Stromal cell of bone marrow (primary cell): ENCODE results near the gene NBEA.

Experiments
- DNase-seq: peaks from one replicate; pipeline ENCODE4 v3.0.0-alpha.2; 2012; ENCODE audit warnings: low read depth

NBEA gene

GRCh38 chr13:35514061-35514477, 572.0 kb downstream of the NBEA start:
- DNase-seq = no peak

GRCh38 chr13:35514801-35515502, 572.9 kb downstream of the NBEA start:
- DNase-seq = no peak

DNA sequence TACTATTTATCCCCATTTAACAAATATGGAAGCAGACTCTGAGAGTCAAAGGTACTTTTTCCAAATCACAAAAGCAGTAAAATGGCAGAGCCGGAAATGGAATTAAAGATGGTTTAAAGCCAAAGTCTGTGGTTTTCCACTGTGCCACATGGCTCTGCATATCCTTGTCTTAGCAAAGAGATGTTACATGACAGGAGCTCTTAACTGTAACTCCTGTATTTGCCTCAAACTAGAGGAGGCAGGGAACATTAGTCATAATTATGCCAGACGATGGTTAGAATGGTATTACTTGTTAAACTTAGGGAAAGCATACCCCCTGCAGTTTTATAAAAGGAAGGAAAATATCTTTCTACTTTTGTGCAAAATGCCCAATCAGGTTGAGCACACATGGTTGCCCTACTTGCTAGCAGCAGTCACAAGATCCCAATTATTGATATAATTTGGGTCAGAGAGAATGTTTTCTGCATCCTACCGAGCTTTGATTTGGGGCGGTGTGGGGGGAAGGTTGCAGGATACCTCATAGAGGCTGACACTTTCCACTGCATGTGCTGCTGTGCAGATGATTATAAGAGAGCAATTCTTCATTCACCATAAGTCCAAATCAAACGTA, 576.4 kb downstream of the NBEA start:
- no peak for DNase-seq

GRCh38 chr13:35524171-35524570, 582.1 kb downstream of the NBEA start:
- no peak for DNase-seq

DNA sequence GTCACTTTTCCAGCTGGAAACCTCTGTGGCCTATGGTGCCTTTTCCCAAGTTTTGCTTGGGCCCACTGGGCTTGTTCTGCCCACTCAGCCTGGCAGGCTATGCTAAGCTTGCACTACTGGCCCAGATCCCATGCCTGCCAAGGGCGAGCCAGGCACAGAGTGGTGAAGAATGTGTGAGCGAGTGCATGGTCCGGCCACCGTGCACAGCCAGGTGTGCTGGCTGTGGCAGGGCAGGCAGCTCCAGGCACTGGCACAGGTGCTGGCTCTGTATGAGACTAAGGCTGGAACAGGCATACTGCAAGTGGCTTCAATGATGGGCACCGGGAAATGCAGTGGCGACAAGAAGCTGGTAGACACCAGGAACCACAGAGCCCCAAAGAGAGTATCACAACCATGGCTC, 584.5 kb downstream of the NBEA start:
- DNase-seq = no peak

DNA sequence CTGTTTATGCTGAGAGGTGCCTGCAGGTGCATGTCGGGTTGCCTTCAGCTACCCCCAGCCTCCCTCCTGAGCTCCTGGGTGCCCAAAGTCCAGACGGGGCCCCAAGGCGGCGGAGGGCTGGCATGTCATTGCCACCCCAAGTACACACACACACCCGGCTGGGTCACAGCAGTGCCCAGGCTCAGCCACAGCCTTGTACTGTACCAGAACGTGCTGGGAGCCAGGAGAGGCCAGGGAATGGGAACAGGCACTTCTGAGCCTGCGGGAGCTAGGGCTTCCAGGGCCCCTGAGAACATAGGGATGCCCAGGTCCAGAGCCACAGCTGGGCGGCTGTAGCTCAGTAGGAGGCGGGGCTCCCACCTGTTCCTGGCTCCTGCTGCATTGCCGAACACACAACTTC, 585.4 kb downstream of the NBEA start:
- no peak for DNase-seq

DNA sequence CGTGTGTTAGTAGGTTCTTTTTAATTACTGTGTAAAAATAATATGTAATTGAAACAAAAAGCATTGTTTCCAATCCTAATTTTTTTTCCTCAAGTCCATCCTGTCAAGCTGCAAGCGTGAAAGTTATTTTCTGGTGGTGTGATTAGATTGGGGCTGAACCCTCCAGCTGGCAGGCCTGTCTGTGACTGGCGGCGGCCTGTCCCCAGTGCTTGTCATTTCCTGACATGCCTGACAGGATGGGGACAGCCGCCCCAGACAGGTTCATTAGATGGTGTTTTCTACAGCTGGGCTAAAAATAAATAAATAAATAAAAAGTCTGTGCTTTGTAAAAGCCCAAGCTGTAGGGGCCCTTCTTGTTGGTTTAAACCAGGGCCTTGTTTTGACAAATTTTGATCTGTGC, 588.1 kb downstream of the NBEA start:
- DNase-seq = no peak

DNA sequence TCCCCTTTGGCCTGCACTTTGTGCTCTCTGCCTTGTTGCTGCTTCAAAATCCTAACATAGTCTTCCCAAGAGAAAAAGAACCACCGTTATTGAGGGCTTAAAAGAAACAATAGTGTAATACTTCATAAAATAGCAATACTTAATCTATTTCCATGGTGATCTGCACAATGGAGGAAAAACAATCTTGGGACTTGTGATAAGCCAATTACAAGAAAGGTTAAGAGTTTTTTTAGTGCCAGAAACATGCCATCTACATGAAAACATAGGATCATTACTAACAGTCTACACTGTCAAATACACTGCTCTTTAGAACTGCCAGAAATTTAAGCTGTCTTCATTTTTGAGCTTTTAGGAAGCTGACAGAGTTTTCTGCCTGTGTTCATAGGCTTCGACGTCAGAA, 588.5 kb downstream of the NBEA start:
- no peak for DNase-seq

- DNase-seq = no peak
Observed at GRCh38 chr13:35531526-35531925, 589.5 kb downstream of the NBEA start.

DNA sequence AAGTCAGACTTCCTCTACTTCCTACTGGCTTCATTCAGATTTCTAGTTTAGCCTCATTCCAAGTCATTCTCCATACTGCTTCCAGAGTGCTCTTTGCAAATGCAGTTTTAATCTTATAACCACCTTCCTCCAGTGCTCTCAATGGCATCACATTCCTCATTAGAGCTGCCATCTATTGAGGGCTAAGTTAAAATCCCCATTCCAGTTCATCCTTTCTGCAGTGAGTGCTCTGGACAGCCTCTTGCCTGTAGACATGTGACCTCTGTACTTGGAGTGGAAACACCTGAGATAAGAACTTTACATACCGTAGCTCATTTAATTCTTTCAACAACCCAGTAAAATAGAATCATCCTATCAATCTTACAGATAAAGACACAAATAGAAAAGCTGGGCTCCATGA, 592.3 kb downstream of the NBEA start:
- DNase-seq = no peak

GRCh38 chr13:35548790-35549189, 606.7 kb downstream of the NBEA start:
- DNase-seq = no peak

- peak; percentile 41 for DNase-seq
Observed at GRCh38 chr13:35549481-35549880, 607.4 kb downstream of the NBEA start.

DNA sequence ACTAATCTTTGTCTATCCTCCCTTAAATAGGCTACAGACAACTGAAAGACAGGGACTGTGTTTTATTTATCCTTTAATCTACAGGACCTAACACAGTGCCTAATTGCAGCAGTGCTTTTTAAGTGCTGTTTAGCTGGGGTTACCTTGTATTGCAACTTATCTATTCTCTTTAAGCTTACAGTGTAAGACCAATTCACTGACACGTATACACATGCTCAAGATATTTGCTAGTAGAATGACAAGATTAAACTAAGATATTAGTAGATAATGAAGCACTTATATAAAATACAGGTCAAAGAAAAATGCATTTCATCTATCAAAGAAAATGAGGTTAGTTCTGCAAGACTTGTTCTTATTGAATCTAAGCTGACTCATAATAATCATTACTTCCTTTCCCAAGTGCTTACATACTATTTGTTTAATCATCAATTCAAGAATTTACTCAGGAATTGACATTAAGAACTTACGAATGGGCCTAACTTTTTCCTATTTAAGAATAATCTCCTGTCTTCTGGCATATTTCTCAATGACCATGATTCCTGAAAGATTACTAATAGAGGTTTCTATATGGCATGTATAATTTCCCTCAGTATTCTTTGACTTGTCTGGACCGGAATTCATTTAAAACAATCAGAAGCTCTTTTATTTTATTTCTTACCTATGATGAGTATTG, 610.2 kb downstream of the NBEA start:
- DNase-seq = no peak

GRCh38 chr13:35554972-35555623, 613.0 kb downstream of the NBEA start:
- no peak for DNase-seq

DNA sequence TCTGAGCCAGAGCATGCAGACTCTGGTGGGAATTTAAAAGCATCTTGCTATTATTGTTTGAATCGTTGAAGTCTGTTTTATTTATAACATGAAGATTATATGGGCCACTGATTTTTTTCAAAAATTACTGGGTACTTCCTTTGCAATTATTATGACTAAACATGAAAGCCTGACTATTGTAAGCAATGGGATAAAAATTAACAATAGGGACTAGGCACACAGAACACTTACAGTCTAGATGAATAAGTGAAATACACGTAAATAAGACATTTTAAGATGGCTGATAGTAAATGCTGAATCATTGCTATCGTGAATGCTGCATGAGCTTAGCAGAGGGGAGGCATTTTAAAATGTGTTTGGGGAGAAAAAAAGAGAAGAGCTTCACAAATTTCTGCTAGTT, 615.4 kb downstream of the NBEA start:
- DNase-seq = no peak

DNA sequence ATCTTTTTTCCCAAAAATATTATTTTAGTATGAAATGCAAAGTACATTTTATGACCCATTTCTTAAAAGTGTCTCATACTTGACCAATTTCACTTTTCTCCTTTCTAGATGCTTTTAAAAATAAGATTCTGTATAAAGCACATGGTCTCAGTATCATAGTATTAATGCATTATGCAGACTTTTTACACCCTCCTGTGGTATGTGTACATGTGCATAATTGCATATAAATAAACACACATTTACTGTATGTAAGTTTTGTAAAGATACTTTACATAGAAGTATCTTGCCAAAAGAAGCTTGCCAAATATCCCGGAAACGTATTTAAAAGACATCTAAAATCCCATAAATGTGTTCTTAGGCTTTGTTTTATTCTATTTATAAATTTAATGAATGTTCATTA, 619.5 kb downstream of the NBEA start:
- no peak for DNase-seq

- DNase-seq = no peak
Observed at GRCh38 chr13:35565273-35565672, 623.2 kb downstream of the NBEA start.

DNA sequence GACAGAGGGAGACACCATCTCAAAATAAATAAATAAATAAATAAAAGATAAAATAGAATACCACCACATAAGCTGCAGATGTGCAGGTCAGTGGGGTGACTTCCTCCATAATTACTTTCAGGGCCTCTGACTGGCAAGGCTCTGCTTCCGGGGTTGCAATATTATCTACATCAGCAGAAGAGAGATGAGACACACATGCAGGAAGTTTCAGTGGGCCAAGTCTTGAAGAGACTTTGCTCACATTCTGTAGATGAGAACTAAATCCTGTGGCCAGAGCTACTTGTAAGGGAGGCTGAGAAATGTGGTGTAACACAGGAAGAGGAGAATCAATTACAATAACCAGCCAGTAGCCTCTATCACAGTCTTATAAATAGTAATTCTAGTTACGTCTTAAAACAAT, 624.3 kb downstream of the NBEA start:
- DNase-seq = no peak

DNA sequence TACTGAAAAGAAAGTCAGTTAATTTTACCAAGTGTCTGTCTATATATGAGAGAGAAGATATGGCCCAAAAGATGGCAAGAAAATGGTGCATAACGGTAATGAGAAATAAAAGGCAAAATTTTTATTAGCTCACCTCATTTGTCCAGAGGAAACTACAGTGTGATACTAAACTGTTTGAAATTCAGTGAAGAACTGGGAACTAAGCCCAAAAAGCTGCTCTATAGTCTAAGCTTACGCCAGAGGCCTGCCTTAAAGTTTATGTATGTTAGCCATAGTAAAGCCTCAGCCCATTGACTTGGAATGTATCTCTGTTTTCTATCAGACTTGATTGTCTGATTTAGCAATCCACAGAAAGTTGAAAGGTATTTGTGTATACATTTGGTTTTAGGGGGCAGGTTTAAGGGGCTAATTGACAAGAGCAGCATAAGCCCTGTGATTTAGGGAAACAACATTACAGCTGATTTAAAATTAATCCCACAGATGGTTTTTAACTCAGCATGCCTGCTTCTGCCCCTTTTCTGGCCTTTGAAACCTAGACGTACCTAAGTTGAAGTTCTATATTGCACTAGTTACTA, 625.4 kb downstream of the NBEA start:
- DNase-seq = no peak

- DNase-seq = no peak
Observed at GRCh38 chr13:35573639-35574038, 631.6 kb downstream of the NBEA start.

DNA sequence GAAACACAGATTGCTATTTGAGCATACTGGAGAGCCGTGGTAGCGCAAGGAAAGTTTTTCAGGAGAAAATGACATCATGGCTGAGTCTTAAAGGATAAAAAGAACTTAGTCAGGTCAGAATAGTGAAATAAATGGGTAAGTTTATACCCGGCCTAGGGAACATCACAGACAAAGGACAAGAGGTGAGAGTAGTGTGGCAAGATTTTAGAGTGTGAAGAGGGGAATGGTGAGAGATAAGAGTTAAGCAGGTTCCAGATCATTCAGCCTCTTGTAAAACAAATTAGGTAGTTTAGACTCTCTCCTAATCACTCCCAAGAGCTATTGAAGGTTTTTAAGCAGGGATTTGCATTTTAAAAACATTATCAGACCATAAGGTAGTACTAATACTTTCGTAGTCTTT, 650.4 kb downstream of the NBEA start:
- DNase-seq = no peak

GRCh38 chr13:35593651-35594050, 651.6 kb downstream of the NBEA start:
- no peak for DNase-seq

DNA sequence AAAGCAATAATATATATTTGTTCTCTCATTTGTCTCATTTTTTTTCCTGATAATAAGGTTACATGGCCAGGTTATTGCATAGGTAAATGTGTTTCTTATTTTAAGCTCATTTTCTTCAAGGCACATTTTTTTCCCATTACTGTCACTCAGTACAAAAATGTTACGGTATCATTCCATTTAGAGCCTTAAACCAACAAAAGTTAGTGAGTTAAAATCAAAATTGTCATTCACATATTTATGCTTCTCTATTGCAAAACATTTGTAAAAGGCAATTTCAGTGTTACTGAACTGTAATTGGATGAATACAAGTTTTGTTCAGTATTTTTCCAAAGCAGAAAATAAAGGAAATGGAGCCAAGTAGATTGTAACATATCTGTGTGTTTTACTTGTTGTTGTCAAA, 652.0 kb downstream of the NBEA start:
- no peak for DNase-seq
